ENCODE measurements around the gene JMJD6. TPM values are rescaled to one million over a fixed set of nuclear protein-coding genes. Genes with fewer than 3 reads are reported as not detected.
"Not testable (repeated sequence)": the region's sequence is repeated elsewhere in the genome, so short reads cannot be mapped to it uniquely, and the experiment has no call there.

The JMJD6 gene
- total RNA-seq, 1 experiment from 2014 or later: 16.2 TPM

DNA sequence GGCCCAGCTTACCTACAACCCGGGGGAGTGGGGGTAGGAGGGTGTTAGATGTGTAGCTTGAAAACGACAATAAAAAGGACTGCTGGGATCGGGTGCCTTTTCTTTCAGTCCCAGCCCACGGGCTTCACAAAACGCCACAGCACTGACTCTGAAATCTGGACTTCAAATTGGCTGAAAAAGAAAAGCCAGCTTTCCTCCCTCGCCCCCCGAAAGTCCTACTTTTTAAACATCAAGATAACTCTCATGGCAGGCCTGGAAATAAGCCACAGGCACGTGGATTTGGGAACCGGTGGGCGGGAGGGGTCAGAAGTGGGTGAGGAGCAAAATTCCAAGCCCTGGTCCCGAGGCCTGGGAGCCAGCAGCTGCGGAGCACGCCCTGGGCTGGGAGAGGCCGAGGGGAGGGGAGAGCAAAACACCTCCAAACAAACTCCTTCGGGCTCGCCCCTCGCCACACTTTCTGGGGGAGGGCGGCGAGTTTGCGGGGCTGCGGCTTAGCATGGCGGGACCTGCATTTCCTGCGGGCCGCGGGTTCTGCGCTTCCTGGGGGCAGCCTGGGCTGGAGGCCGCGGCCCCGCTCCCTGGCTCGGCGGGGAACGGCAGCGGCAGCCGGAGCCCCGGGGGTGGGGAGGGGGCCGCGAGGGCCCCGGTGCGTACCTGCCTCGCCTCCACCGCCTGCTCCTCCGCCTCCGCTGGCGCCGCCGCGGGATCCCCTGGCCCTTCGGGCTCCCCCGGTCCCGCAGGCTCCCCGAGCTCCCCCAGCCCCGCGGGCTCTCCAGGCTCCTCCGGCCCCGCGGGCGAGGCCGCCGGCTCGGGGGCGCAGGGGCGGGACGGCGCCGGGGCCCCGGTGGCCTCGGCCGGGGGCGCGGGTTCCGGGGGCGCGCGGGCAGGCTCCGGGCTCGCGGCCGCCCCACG is 16.2 kb downstream of the JMJD6 start:
- not testable (repeated sequence) for H3K4me1 ChIP-seq (ENCODE audit: low read length); H4K20me1 ChIP-seq (ENCODE audit: insufficient read depth, low read depth, low read length); H2AFZ ChIP-seq (ENCODE audit: low read length); H3K4me2 ChIP-seq (ENCODE audit: low read depth, low read length, poor library complexity, severe bottlenecking); H3K9me2 ChIP-seq (replicated peaks; ENCODE audit: insufficient read depth, low read length); DNase-seq; H3K79me2 ChIP-seq (ENCODE audit: low read length); H3K9ac ChIP-seq (ENCODE audit: low read length); H3K27me3 ChIP-seq (ENCODE audit: low read length); H3K36me3 ChIP-seq (ENCODE audit: insufficient read depth, low read length); H3K27ac ChIP-seq (ENCODE audit: low read length); H3K9me3 ChIP-seq (ENCODE audit: low read length); H3K4me3 ChIP-seq (ENCODE audit: low read length)

DNA sequence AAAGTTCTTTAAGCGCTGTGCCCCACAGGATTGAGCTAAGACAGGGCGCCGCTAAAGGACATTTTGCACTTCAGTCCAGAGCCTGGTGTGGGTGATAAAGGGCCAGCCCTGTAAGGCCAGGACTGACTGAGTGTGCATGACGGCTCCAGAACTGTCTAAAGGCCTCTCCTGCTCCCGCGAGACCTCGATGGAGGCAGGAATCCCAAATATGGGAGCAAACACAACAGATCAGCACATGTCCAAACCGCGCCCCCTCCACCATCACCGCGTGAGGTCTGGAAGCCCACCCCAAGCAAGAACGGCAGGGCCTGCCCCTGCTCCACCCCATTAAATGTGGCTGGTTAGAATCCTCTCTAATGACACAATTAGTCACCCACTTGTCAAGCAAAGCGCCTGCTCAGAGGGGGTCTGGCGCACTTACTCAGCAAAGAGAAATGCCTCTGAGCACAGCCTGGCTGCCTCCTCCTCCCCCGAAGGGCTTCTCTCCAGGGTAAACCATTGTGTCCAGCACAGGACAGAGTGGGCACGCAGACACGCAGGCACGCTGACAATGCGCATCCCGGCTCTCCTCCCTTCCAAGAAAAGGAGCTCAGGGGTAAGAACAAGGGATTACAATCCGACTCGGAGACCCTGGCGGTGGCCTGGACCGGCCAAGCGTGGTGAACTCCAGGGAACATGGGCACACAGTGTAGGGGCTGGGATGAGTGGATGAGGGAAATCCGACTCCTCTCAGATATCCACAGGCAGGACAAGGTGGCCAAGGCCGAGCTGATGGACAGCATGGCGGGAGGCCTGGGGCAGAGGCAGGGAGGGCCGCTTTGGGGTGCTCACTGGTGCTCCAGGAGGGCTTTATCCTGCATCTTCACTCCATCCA is 17.1 kb downstream of the JMJD6 start:
- no peak overlapping the region for H3K4me3 ChIP-seq (ENCODE audit: low read length)
- no peaks in the 10 kb centered on the region; the same call in 1 of the 2 replicates for H4K20me1 ChIP-seq (ENCODE audit: insufficient read depth, low read depth, low read length)
- no peak overlapping the region for H2AFZ ChIP-seq (ENCODE audit: low read length)
- no peaks in the 10 kb centered on the region for H3K79me2 ChIP-seq (ENCODE audit: low read length)
- peaks cover 3% of the 10 kb centered on the region; the same call in 1 of the 2 replicates for H3K4me1 ChIP-seq (ENCODE audit: low read length)
- H3K27ac ChIP-seq (ENCODE audit: low read length): no peak overlapping the region
- H3K9me3 ChIP-seq (ENCODE audit: low read length): no peaks in the 10 kb centered on the region
- H3K4me2 ChIP-seq (ENCODE audit: low read depth, low read length, poor library complexity, severe bottlenecking): no peak overlapping the region
- no peaks in the 10 kb centered on the region for H3K9me2 ChIP-seq (replicated peaks; ENCODE audit: insufficient read depth, low read length)
- DNase-seq: no peak
- H3K9ac ChIP-seq (ENCODE audit: low read length): no peak overlapping the region
- no peaks in the 10 kb centered on the region for H3K27me3 ChIP-seq (ENCODE audit: low read length)
- 0 out of 2 replicates have a peak, but pooled peaks cover under 1% of the 10 kb centered on the region for H3K36me3 ChIP-seq (ENCODE audit: insufficient read depth, low read length)

DNA sequence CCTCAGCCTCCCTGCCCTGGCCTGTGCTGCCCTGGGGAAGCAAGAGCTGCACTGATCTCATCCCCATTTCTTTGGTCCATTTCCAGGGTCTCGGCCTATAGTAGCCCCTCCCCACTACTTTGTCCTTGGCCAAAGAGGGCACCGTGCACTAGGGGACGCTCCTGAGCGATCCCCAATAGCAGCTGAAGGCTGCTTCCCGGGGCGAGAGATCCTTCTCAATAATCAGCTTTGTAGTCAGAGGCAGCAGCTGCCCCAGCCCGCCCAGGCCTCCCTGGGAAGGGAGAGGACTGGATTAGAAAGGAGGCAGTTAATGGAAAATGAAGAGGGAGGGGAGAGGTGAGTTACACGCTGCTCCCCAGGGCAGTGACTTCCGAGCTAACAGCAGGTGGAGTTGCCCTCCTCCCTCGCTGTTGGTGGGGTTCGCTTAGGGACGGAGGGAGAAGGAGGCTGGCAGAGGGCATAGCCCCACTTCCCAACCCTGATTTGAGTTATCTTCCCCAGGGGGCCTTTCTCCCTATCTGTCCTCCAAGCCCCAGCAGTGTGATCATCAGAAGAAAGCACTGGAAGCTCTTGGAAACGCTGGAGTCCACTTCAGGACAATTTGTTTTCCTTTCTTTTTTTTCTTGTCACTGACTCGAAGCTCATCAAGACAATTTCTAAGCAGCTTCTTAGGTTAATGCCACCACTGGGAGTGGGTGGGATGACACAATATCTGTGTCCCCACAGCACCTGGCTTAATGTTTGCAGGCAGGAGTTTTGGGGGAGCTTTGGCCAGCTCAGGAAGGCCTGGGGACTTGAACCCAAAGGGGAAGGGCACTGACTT is 18.2 kb downstream of the JMJD6 start:
- Histone ChIP-seq H3K27me3 (ENCODE audit: low read length) (no peaks in the 10 kb centered on the region), H3K9ac (ENCODE audit: low read length) (no peak overlapping the region), H4K20me1 (ENCODE audit: insufficient read depth, low read depth, low read length) (no peaks in the 10 kb centered on the region), H3K27ac (ENCODE audit: low read length) (no peak overlapping the region), H3K4me2 (ENCODE audit: low read depth, low read length, poor library complexity, severe bottlenecking) (no peak overlapping the region), H3K9me3 (ENCODE audit: low read length) (no peaks in the 10 kb centered on the region), H2AFZ (ENCODE audit: low read length) (no peak overlapping the region), H3K9me2 (replicated peaks; ENCODE audit: insufficient read depth, low read length) (no peaks in the 10 kb centered on the region), H3K36me3 (ENCODE audit: insufficient read depth, low read length) (no peaks in the 10 kb centered on the region), H3K4me1 (ENCODE audit: low read length) (peaks cover 3% of the 10 kb centered on the region; the same call in 1 of the 2 replicates), H3K79me2 (ENCODE audit: low read length) (no peaks in the 10 kb centered on the region), H3K4me3 (ENCODE audit: low read length) (no peak overlapping the region)
- no peak for DNase-seq

DNA sequence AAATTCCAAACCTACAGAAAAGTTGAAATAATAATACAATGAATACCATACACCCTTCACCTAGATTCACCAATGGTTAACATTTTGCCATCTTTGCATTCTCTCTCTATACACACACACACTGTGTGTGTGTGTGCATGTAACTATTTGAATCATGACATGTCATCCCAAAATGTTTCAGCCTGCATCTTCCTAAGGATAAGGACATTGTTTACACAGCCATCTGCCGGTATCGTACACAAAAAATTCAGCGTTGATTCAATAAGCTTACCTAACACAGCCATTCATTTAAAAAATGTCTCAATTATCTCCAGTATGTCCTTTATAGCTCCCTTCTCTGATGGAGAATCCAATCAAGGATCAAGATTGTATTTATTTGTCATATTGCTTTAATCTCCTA is 19.6 kb downstream of the JMJD6 start:
- Histone ChIP-seq H3K4me1 (ENCODE audit: low read length) (peaks cover 3% of the 10 kb centered on the region; the same call in 1 of the 2 replicates), H3K9me3 (ENCODE audit: low read length) (no peaks in the 10 kb centered on the region), H3K27ac (ENCODE audit: low read length) (no peak overlapping the region), H3K9ac (ENCODE audit: low read length) (no peak overlapping the region), H3K36me3 (ENCODE audit: insufficient read depth, low read length) (no peaks in the 10 kb centered on the region), H3K79me2 (ENCODE audit: low read length) (no peaks in the 10 kb centered on the region), H3K4me2 (ENCODE audit: low read depth, low read length, poor library complexity, severe bottlenecking) (no peak overlapping the region), H3K9me2 (replicated peaks; ENCODE audit: insufficient read depth, low read length) (no peaks in the 10 kb centered on the region), H2AFZ (ENCODE audit: low read length) (no peak overlapping the region), H3K27me3 (ENCODE audit: low read length) (no peaks in the 10 kb centered on the region), H3K4me3 (ENCODE audit: low read length) (no peak overlapping the region), H4K20me1 (ENCODE audit: insufficient read depth, low read depth, low read length) (no peaks in the 10 kb centered on the region)
- DNase-seq: no peak

DNA sequence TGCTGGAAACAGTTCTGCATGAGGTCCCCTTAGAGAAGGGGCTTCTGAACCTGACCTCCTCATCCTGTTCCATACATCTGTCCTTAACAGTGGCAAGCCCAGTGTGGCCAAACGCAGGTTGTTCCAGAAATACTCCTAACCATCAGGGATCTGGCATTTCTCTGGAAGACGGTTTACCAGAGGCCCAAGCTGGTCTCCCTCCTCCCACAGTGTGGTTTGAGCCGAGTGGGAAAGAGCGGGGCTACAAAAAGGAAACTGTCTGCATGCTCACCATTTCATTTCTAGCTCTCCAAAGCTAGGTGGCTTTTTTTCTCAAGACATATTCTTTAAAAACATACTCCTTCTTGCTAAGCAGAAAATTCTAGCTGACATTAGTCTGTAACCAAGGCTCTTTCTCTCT is 21.6 kb downstream of the JMJD6 start:
- H3K36me3 ChIP-seq (ENCODE audit: insufficient read depth, low read length): no peaks in the 10 kb centered on the region
- no peak overlapping the region for H2AFZ ChIP-seq (ENCODE audit: low read length)
- H4K20me1 ChIP-seq (ENCODE audit: insufficient read depth, low read depth, low read length): no peaks in the 10 kb centered on the region
- H3K79me2 ChIP-seq (ENCODE audit: low read length): no peaks in the 10 kb centered on the region
- H3K4me1 ChIP-seq (ENCODE audit: low read length): no peaks in the 10 kb centered on the region
- H3K27me3 ChIP-seq (ENCODE audit: low read length): no peaks in the 10 kb centered on the region
- no peak overlapping the region for H3K9ac ChIP-seq (ENCODE audit: low read length)
- no peak overlapping the region for H3K4me2 ChIP-seq (ENCODE audit: low read depth, low read length, poor library complexity, severe bottlenecking)
- H3K27ac ChIP-seq (ENCODE audit: low read length): no peak overlapping the region
- no peak overlapping the region for H3K4me3 ChIP-seq (ENCODE audit: low read length)
- no peaks in the 10 kb centered on the region for H3K9me2 ChIP-seq (replicated peaks; ENCODE audit: insufficient read depth, low read length)
- H3K9me3 ChIP-seq (ENCODE audit: low read length): no peaks in the 10 kb centered on the region
- DNase-seq: no peak

DNA sequence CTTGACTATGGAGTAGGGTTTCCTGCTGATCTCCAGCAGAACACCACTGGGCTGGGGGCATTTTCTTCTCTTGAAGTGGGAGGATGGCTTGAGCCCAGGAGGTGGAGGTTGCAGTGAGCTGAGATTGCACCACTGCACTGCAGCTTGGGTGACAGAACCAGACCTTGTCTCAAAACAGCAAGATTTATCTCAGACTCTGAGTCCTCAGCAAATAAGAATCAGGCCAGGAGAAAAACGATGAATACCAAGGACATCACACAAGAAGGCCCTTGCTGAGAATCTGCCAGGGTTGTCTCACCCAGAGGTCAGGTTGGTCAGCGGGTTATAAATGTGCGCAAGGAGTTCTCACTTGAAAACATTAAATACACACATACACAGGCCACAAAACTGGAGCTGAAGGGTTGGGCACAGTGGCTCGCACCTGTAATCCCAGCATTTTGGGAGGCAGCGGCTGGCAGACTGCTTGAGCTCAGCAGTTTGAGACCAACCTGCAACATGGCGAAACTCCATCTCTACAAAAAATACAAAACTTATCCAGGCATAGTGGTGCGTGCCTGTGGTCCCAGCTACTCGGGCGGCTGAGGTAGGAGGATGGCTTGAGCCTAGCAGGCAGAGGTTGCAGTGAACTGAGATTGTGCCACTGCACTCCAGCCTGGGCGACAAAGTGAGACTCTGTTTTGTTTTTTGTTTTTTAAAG is 23.3 kb downstream of the JMJD6 start:
- Histone ChIP-seq H3K79me2 (ENCODE audit: low read length) (no peaks in the 10 kb centered on the region), H3K4me2 (ENCODE audit: low read depth, low read length, poor library complexity, severe bottlenecking) (no peak overlapping the region), H2AFZ (ENCODE audit: low read length) (no peak overlapping the region), H3K36me3 (ENCODE audit: insufficient read depth, low read length) (no peaks in the 10 kb centered on the region), H3K9me3 (ENCODE audit: low read length) (no peaks in the 10 kb centered on the region), H3K27ac (ENCODE audit: low read length) (no peak overlapping the region), H3K4me3 (ENCODE audit: low read length) (no peak overlapping the region), H3K9me2 (replicated peaks; ENCODE audit: insufficient read depth, low read length) (no peaks in the 10 kb centered on the region), H3K4me1 (ENCODE audit: low read length) (no peaks in the 10 kb centered on the region), H4K20me1 (ENCODE audit: insufficient read depth, low read depth, low read length) (no peaks in the 10 kb centered on the region), H3K9ac (ENCODE audit: low read length) (no peak overlapping the region), H3K27me3 (ENCODE audit: low read length) (no peaks in the 10 kb centered on the region)
- no peak for DNase-seq

DNA sequence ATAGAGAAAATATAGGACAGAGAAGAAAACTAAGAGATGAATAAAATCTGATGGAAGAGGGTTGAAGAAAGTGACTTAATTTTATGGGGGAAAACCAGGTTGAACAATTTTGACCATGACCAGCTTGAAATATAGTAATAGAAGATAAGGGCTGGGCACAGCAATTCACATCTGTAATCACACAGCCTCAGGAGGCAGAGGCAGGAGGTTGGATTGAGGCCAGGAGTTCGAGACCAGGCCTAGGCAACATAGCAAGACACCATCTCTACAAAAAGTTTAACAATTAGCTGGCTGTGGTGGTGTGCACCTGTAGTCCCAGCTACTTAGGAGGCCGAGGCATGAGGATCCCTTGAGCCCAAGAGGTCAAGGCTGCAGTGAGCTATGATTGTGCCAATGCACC is 24.3 kb downstream of the JMJD6 start:
- no peaks in the 10 kb centered on the region for H3K9me2 ChIP-seq (replicated peaks; ENCODE audit: insufficient read depth, low read length)
- no peaks in the 10 kb centered on the region for H3K9me3 ChIP-seq (ENCODE audit: low read length)
- no peaks in the 10 kb centered on the region for H3K27me3 ChIP-seq (ENCODE audit: low read length)
- no peaks in the 10 kb centered on the region for H3K36me3 ChIP-seq (ENCODE audit: insufficient read depth, low read length)
- no peak overlapping the region for H3K27ac ChIP-seq (ENCODE audit: low read length)
- no peak overlapping the region for H2AFZ ChIP-seq (ENCODE audit: low read length)
- no peaks in the 10 kb centered on the region for H3K79me2 ChIP-seq (ENCODE audit: low read length)
- no peaks in the 10 kb centered on the region for H4K20me1 ChIP-seq (ENCODE audit: insufficient read depth, low read depth, low read length)
- H3K4me2 ChIP-seq (ENCODE audit: low read depth, low read length, poor library complexity, severe bottlenecking): no peak overlapping the region
- no peak for DNase-seq
- H3K4me1 ChIP-seq (ENCODE audit: low read length): peaks cover 4% of the 10 kb centered on the region; the same call in 1 of the 2 replicates
- H3K4me3 ChIP-seq (ENCODE audit: low read length): no peak overlapping the region
- H3K9ac ChIP-seq (ENCODE audit: low read length): no peak overlapping the region

Data from Karpas-422 (cell line).